HG03280 (cell line): Measurements from ENCODE around the gene MS4A15.
"Not testable (repeated sequence)": the region's sequence is repeated elsewhere in the genome, so short reads cannot be mapped to it uniquely, and the experiment has no call there.

Source experiments
- ATAC-seq: cut with Tn5 transposase; IDR thresholded peaks from one replicate; pipeline ENCODE4 v1.9.1; 2021; ENCODE audit warnings: mild to moderate bottlenecking, moderate library complexity; ENCODE audit not compliant: unreplicated experiment

MS4A15 gene, protein sequence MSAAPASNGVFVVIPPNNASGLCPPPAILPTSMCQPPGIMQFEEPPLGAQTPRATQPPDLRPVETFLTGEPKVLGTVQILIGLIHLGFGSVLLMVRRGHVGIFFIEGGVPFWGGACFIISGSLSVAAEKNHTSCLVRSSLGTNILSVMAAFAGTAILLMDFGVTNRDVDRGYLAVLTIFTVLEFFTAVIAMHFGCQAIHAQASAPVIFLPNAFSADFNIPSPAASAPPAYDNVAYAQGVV

DNA sequence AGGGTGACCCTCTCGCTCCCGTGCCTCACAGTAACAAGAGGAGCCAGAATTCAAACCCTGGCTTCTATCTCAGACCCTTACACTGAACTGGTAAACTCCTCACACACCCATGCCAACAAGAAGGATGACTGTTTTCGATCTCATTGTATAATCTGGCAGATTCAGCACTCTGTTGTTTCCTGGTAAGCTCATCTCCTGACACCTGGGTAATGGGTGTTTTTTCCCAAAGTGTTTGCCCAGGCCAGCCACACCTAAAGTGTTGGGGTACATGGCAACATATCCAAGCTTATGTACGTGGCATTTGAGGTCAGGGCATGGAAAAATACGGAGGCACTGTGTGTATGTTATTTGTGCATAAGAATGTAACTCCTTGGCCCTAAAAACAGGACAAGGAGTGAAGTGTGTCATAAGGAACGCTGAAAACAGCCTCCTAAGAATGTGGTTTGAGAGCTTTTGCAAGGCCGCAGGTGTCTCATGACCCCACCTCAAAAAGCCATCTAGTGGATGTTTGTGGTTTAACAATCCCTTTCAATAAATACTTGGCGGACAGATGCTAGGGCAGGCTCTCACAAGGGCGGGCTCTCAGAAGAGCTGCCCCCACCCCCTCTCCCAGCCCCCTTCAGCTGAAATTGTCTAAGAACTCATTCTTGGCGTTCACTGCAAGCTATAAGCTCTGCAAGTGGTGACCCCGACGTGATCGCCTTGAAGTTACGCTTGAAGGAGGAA is at the start of gene MS4A15:
Gene MS4A15, plus strand, starts transcription at position 561 of the 726 bp plus-strand sequence. CDS start 6,867 bp downstream, outside the sequence.
- no peak for ATAC-seq

DNA sequence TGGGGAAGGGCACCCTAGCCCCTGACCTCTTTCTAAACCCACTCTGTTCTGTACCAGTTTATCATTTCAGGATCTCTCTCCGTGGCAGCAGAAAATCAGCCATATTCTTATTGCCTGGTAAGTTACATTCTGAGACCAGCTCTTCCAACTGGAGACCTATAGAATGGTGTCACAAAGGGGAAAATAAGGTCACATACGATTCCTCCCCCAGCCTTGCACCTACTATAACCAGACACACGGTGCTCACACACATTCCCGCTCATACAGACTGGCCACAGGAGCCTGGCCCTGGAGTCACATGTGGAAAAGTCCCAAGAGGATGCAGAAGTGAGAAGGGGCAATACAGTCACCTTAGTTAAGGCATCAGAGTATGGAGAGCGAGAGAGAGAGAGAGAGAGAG is 49.7 kb upstream of the MS4A15 start:
- no peak for ATAC-seq

DNA sequence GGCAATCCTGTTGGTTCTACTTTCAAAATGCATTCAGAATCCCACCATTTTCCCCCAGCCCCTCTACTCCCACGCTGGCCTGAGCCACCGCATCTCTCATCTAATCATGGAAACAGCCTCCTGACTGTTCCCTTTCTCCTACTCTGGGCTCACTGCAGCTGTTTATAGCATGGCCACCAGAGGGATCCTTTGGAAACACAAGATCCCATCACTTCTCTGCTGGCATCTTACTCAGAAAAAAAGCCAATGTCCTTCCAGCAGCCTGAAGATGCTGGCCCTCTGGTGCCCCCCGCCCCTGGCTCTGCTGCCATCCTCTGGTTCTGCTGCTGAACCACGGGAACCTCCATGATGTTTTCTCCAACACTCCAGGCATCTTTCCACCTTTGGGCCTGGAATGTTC is 46.2 kb upstream of the MS4A15 start:
- no peak for ATAC-seq

GRCh38 chr11:60711276-60711675 is 45.4 kb upstream of the MS4A15 start:
- ATAC-seq = no peak

DNA sequence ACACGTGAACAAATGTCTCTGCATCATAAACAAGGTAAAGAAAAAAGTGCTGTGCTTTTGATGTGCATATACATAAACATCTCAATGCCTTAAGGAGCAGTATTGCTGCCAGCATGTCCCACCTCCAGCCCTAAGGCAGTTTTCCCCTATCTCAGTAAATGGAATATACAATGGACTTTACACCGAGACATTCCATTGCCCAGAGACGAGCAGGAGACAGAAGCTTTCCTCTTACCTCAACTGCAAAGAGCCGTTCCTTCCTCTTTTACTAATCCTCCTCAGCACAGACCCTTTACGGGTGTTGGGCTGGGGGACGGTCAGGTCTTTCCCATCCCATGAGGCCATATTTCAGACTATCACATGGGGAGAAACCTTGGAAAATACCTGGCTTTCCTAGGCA is 43.2 kb upstream of the MS4A15 start:
- not testable (repeated sequence) for ATAC-seq

DNA sequence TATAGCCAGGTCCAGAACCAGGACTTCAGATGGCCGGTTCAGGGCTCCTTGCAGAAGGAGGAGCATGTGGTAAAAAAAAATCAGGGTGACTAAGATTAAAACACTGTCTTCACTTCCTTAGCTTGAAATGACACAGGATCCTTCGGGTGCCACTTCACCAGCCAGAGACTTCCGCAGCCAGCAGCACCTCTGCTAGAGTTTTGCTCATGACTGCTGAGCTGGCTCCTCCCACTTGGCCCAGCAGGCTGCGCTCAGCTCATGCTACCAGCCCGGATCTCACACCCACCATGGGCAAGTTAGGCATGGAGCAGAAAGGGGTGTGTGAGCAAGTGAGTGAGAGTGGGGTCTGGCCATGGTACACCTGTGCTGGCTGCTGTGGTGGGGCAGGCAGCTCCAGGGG is 38.7 kb upstream of the MS4A15 start:
- ATAC-seq = no peak

- no peak for ATAC-seq
Measured at GRCh38 chr11:60718524-60719316, 37.9 kb upstream of the MS4A15 start.

DNA sequence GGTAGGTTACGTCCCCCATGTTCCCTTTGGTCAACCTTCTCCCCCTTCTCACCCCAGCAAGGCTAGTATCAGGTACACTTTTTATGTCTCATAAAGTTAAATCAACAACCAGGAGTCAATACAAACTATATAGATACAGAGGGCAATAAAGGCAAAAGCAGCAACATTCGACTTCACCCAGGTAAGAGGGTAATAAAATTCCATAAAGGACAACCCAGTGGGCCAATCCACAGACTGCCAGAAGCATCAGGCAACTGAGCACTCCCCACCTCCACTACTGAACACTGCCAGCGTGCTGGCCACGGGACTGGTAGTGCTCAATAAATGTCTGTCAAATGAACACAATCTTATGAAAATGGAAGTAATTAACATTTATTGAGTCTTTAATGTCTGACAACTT is 37.3 kb upstream of the MS4A15 start:
- ATAC-seq = no peak

- no peak for ATAC-seq
Measured at GRCh38 chr11:60720460-60720859, 36.2 kb upstream of the MS4A15 start.

DNA sequence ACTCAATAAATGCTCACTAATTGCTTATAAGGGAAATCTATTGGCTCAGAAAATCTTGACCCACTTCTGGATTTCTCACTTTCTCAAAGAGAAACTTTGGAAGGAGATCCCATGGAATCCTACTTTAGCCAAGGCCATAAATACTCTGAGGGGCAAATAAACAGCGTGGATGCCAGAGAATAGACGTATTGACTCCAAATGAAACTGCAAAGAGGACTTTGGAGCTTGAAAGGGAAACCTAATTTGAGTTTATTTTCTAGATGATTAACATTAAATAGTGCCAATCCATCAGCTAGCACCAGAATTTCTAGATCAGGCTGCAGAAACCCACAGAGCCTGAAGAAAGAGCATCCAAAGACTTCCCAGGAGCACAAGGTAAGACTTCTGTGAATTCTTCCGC is 32.2 kb upstream of the MS4A15 start, which contains the start of gene MS4A18:
Gene MS4A18, plus strand, starts transcription at position 301 of the 400 bp plus-strand sequence.
- no peak for ATAC-seq

- ATAC-seq = no peak
Measured at GRCh38 chr11:60725592-60725991, 31.1 kb upstream of the MS4A15 start.

GRCh38 chr11:60731586-60731985 is 25.1 kb upstream of the MS4A15 start:
- no peak for ATAC-seq

GRCh38 chr11:60734279-60734678 is 22.4 kb upstream of the MS4A15 start:
- no peak for ATAC-seq

- ATAC-seq = no peak
Measured at GRCh38 chr11:60739114-60739513, 17.6 kb upstream of the MS4A15 start.

GRCh38 chr11:60740573-60740972 is 16.1 kb upstream of the MS4A15 start:
- no peak for ATAC-seq

DNA sequence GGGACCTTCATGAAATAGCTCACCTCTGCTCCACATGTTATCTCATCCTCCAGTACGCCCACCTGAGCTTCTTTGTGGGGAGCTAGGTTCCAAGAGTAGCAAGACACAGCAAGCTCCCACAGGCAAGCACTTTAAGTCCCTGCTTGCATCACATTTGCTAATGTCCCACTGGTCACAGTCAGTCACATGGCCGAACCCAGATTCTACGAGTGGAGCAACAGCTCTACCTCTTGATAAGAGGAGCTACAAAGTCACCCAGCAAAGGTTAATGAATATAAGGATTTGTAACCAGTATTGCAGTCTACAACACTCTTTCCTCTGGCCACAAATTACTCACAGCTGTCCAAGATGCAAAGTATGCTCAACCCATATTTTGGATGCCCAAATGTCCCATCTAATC is 15.2 kb upstream of the MS4A15 start:
- no peak for ATAC-seq

- no peak for ATAC-seq
Measured at GRCh38 chr11:60743058-60743457, 13.6 kb upstream of the MS4A15 start.

DNA sequence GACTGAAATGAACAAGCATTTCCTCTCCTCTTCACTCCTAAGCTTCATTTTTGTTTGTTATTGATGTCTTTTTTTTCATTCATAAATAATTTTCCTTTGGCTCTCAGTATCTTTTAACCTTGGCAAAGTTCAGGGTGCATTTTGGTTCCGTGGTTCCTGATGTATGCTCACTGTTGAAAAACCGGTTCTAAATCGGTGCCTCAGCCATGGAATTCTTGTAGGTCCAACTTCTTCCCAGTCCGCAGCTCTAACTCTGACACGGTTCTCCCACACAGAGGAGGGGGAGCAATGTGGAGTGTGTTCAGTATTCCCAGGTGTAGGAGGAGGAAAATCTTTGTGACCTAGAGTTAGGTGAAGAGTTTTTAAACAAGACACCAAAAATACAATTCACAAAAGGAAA is 12.6 kb upstream of the MS4A15 start:
- no peak for ATAC-seq

- ATAC-seq = no peak
Measured at GRCh38 chr11:60747359-60747873, 9.3 kb upstream of the MS4A15 start.

DNA sequence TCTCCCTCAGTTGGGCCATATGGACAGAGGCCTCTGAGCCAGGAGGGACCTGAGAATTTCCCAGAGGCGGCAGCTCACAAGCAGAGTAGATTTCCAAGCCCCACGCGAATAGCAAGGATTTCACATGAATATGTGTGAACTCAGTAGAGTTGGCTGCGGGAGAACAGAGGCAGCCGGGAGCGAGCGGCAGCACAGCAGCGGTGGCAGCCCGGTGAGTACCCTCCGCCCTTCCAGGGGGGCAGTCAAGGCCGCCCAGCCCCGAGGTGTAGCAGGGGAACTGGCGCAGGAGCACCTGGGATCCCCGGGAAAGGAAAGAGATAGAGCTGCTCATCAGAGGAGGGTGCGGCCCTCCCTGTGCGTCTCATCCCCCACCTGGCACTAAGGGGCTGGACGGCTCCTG is 8.4 kb upstream of the MS4A15 start:
- ATAC-seq = no peak

GRCh38 chr11:60748821-60749220 is 7.8 kb upstream of the MS4A15 start:
- ATAC-seq = no peak
